Measurements from ENCODE around the gene CAB39L. TPM values are rescaled to one million over a fixed set of nuclear protein-coding genes. Genes with fewer than 3 reads are reported as not detected.

CAB39L gene
- total RNA-seq, 1 experiment from 2014 or later: 6.2 TPM

GRCh38 chr13:49407936-49408335 lies 35.9 kb downstream of the CAB39L start:
- DNase-seq (ENCODE audit: unreplicated experiment): no peak
- no peaks in the 10 kb centered on the region for H3K36me3 Mint-ChIP-seq (ENCODE audit: insufficient read depth, unreplicated experiment)
- H3K27me3 Mint-ChIP-seq (ENCODE audit: insufficient read depth, unreplicated experiment): no peaks in the 10 kb centered on the region
- CTCF ChIA-PET: interaction anchor here (1.1 kb wide), 1 partner anchor 17 kb away, joined by 3 read pairs; no protein-coding TSS in a partner anchor
- intact Hi-C loops (cut with micrococcal nuclease): no loop called here
- no peaks in the 10 kb centered on the region for H3K4me1 Mint-ChIP-seq (ENCODE audit: insufficient read depth, unreplicated experiment)
- TF ChIP-seq CTCF (IDR thresholded peaks at IDR 0.05; ENCODE audit: unreplicated experiment): no peak
- no TSS peak for BruUV-seq (replicated peaks)
- H3K9me3 Mint-ChIP-seq (ENCODE audit: unreplicated experiment): peaks cover 14% of the 10 kb centered on the region
- H3K4me3 Mint-ChIP-seq (ENCODE audit: unreplicated experiment): no peak overlapping the region
- POLR2A ChIA-PET: no interaction called here
- no peak overlapping the region for H3K27ac Mint-ChIP-seq (ENCODE audit: low read depth, unreplicated experiment)

GRCh38 chr13:49407068-49407467 lies 36.8 kb downstream of the CAB39L start:
- intact Hi-C loops (cut with micrococcal nuclease): no loop called here
- no TSS peak for BruUV-seq (replicated peaks)
- Mint-ChIP-seq H3K4me1 (ENCODE audit: insufficient read depth, unreplicated experiment) (no peaks in the 10 kb centered on the region), H3K9me3 (ENCODE audit: unreplicated experiment) (peaks cover 14% of the 10 kb centered on the region), H3K36me3 (ENCODE audit: insufficient read depth, unreplicated experiment) (no peaks in the 10 kb centered on the region), H3K4me3 (ENCODE audit: unreplicated experiment) (no peak overlapping the region), H3K27ac (ENCODE audit: low read depth, unreplicated experiment) (no peak overlapping the region), H3K27me3 (ENCODE audit: insufficient read depth, unreplicated experiment) (no peaks in the 10 kb centered on the region)
- DNase-seq (ENCODE audit: unreplicated experiment): no peak
- TF ChIP-seq CTCF (IDR thresholded peaks at IDR 0.05; ENCODE audit: unreplicated experiment): no peak
- POLR2A ChIA-PET: no interaction called here
- CTCF ChIA-PET: no interaction called here

- BruUV-seq (replicated peaks): no TSS peak
- Mint-ChIP-seq H3K9me3 (ENCODE audit: unreplicated experiment) (peaks cover 14% of the 10 kb centered on the region), H3K27ac (ENCODE audit: low read depth, unreplicated experiment) (no peak overlapping the region), H3K4me1 (ENCODE audit: insufficient read depth, unreplicated experiment) (no peaks in the 10 kb centered on the region), H3K27me3 (ENCODE audit: insufficient read depth, unreplicated experiment) (no peaks in the 10 kb centered on the region), H3K4me3 (ENCODE audit: unreplicated experiment) (no peak overlapping the region), H3K36me3 (ENCODE audit: insufficient read depth, unreplicated experiment) (peaks cover 6% of the 10 kb centered on the region)
- no peak for DNase-seq (ENCODE audit: unreplicated experiment)
- intact Hi-C loops (cut with micrococcal nuclease): no loop called here
- ChIA-PET CTCF (no interaction called here), POLR2A (interaction anchor here (0.9 kb wide), 1 partner anchor 17 kb away, joined by 3 read pairs; no protein-coding TSS in a partner anchor)
- TF ChIP-seq CTCF (IDR thresholded peaks at IDR 0.05; ENCODE audit: unreplicated experiment): no peak
Observed at GRCh38 chr13:49404703-49405020, 39.2 kb downstream of the CAB39L start.

GRCh38 chr13:49403996-49404702 lies 39.7 kb downstream of the CAB39L start:
- H3K27me3 Mint-ChIP-seq (ENCODE audit: insufficient read depth, unreplicated experiment): no peaks in the 10 kb centered on the region
- H3K27ac Mint-ChIP-seq (ENCODE audit: low read depth, unreplicated experiment): no peak overlapping the region
- peaks cover 6% of the 10 kb centered on the region for H3K36me3 Mint-ChIP-seq (ENCODE audit: insufficient read depth, unreplicated experiment)
- H3K9me3 Mint-ChIP-seq (ENCODE audit: unreplicated experiment): peaks cover 14% of the 10 kb centered on the region
- no peak for DNase-seq (ENCODE audit: unreplicated experiment)
- intact Hi-C loops (cut with micrococcal nuclease): no loop called here
- TF ChIP-seq CTCF (IDR thresholded peaks at IDR 0.05; ENCODE audit: unreplicated experiment): no peak
- ChIA-PET CTCF (no interaction called here), POLR2A (interaction anchor here (0.9 kb wide), 1 partner anchor 18 kb away, joined by 3 read pairs; no protein-coding TSS in a partner anchor)
- BruUV-seq (replicated peaks): no TSS peak
- no peak overlapping the region for H3K4me3 Mint-ChIP-seq (ENCODE audit: unreplicated experiment)
- no peaks in the 10 kb centered on the region for H3K4me1 Mint-ChIP-seq (ENCODE audit: insufficient read depth, unreplicated experiment)
